Gastroesophageal sphincter (tissue), 4 donors: ENCODE results near the gene LGALSL. TPM values are rescaled to one million over a fixed set of nuclear protein-coding genes. Genes with fewer than 3 reads are reported as not detected.

Source experiments
- ATAC-seq: fragments of 150-250 bp; one replicate; pipeline ENCODE4 v1.9.1; 2016; ENCODE audit warnings: mild to moderate bottlenecking, moderate library complexity
- H3K27ac ChIP-seq, 4 donors: fragments of 200-600 bp; sonication (generic) in 3 of 4; 1 replicate in 3 of 4; 2 replicates in 1 of 4; pipeline ENCODE4 v1.5.1; 2016 to 2019
- H3K27me3 ChIP-seq: fragments of 200-600 bp; sonication (generic); one replicate; pipeline ENCODE4 v1.5.1; 2019
- H3K36me3 ChIP-seq, 2 donors: fragments of 200-600 bp; sonication (generic); one replicate each; pipeline ENCODE4 v1.5.1; 2019; ENCODE audit warnings: control low read depth in 1 of 2
- H3K4me1 ChIP-seq, 3 donors: fragments of 200-600 bp; sonication (generic); 1 replicate in 2 of 3; 2 replicates in 1 of 3; pipeline ENCODE4 v1.5.1; 2016 to 2019; ENCODE audit warnings: control low read depth in 2 of 3
- H3K4me3 ChIP-seq, 2 donors: fragments of 200-600 bp; sonication (generic); one replicate each; pipeline ENCODE4 v1.5.1; 2019; ENCODE audit warnings: mild to moderate bottlenecking in 1 of 2, moderate library complexity in 1 of 2
- H3K9me3 ChIP-seq, 3 donors: fragments of 200-600 bp; sonication (generic); one replicate each; pipeline ENCODE4 v1.5.1; 2017 to 2019; ENCODE audit warnings: control low read depth in 2 of 3
- EP300 ChIP-seq: sonication (generic); formaldehyde crosslinking; IDR thresholded peaks from one replicate; pipeline ENCODE4 v1.6.1; 2017; ENCODE audit warnings: antibody characterized with exemption, mild to moderate bottlenecking
- POLR2A ChIP-seq, 2 donors: fragments of 450-650 bp; IDR thresholded peaks; one replicate each; pipeline ENCODE4 v1.6.1; 2017; ENCODE audit warnings: antibody characterized with exemption in 2 of 2, mild to moderate bottlenecking in 2 of 2, moderate library complexity in 1 of 2
- POLR2AphosphoS5 ChIP-seq: sonication (generic); formaldehyde crosslinking; IDR thresholded peaks from one replicate; pipeline ENCODE4 v1.6.1; 2017; ENCODE audit warnings: antibody characterized with exemption
- WGBS, 2 donors: methylation state at CpG; one replicate each; pipeline ENCODE4 v1.1.5; 2018; ENCODE audit warnings: low coverage in 1 of 2; 5-methylcytosine and 5-hydroxymethylcytosine counted together
- total RNA-seq, 4 donors: library from RNA; depleted of rRNA; stranded (reverse); fragments of >200 nt; gene quantifications; one replicate each; pipeline ENCODE4 v1.1.0, GENCODE V29; 2016
- TF ChIP-seq, protein P1 (sequence below), 4 experiments: fragments of 200-600 bp in 2 of 4; fragments of 450-650 bp in 2 of 4; sonication (generic) in 1 of 4; IDR thresholded peaks; one replicate each; pipeline ENCODE4 v1.5.1; 2017 to 2019; ENCODE audit warnings: antibody characterized with exemption in 4 of 4, mild to moderate bottlenecking in 2 of 4, moderate library complexity in 2 of 4

The LGALSL gene
- total RNA-seq, 4 donors from 2014 or later: 8.3 to 18.1 (median 12.8) TPM

DNA sequence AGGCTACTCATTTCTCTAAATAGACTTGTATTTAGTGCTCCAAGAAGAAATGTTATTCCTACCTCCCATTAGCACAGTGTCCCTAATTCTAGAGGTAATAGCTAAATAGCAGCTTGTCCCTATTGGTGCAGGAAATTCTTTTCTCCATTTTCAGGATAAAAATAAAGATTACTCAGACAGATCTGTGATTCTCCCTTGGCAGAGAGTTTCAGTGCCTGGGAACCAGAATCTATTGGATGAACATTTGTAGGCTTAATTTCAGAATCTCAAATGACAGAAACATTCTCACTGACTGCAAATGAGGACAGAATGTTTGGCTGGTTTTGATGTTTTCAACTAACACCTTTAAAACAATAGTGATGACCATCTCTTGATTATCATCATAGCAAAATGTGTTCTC lies 33.3 kb upstream of the LGALSL start:
- peaks cover 0 to 15% (median 0%) of the 10 kb centered on the region in 3 donors for H3K4me1 ChIP-seq
- H3K27ac ChIP-seq: no peak overlapping the region
- H3K9me3 ChIP-seq: no peaks in the 10 kb centered on the region
- no peaks in the 10 kb centered on the region for H3K27me3 ChIP-seq
- ATAC-seq: no peak
- no peak overlapping the region for H3K4me3 ChIP-seq
- H3K36me3 ChIP-seq: no peaks in the 10 kb centered on the region
- TF ChIP-seq, protein P1, sequence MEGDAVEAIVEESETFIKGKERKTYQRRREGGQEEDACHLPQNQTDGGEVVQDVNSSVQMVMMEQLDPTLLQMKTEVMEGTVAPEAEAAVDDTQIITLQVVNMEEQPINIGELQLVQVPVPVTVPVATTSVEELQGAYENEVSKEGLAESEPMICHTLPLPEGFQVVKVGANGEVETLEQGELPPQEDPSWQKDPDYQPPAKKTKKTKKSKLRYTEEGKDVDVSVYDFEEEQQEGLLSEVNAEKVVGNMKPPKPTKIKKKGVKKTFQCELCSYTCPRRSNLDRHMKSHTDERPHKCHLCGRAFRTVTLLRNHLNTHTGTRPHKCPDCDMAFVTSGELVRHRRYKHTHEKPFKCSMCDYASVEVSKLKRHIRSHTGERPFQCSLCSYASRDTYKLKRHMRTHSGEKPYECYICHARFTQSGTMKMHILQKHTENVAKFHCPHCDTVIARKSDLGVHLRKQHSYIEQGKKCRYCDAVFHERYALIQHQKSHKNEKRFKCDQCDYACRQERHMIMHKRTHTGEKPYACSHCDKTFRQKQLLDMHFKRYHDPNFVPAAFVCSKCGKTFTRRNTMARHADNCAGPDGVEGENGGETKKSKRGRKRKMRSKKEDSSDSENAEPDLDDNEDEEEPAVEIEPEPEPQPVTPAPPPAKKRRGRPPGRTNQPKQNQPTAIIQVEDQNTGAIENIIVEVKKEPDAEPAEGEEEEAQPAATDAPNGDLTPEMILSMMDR (IDR thresholded peaks at IDR 0.05): no peak
- TF ChIP-seq POLR2AphosphoS5 (no peak), POLR2A (IDR thresholded peaks at IDR 0.05) (no peak), EP300 (no peak)

DNA sequence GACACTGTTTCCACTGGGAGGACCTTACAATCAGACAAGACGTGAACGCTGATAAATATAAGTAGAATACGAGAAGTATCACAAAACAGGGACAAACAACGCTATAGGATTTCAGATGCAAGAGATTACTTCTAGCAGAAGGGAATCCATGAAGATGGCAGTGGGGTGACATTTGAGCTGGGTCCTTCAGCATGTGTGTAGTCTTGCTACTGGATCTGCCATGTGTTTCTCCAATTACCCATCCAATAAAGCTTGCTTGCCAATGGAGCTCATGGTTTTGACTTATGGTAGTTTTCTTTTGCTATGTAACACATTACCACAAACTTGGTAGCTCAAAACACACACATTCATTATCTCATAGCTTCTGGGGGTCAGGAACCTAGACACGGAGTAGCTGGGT lies 32.8 kb upstream of the LGALSL start:
- ATAC-seq: no peak
- H3K9me3 ChIP-seq: no peaks in the 10 kb centered on the region
- TF ChIP-seq EP300 (no peak), POLR2AphosphoS5 (no peak), POLR2A (IDR thresholded peaks at IDR 0.05) (no peak)
- TF ChIP-seq, protein P1 (IDR thresholded peaks at IDR 0.05): no peak
- H3K36me3 ChIP-seq: no peaks in the 10 kb centered on the region
- no peaks in the 10 kb centered on the region for H3K27me3 ChIP-seq
- no peak overlapping the region for H3K4me3 ChIP-seq
- peaks cover 0 to 15% (median 0%) of the 10 kb centered on the region in 3 donors for H3K4me1 ChIP-seq
- no peak overlapping the region for H3K27ac ChIP-seq
- 94 to 97% methylated on average over 5 of the region's 5 CpGs for WGBS, 2 donors

DNA sequence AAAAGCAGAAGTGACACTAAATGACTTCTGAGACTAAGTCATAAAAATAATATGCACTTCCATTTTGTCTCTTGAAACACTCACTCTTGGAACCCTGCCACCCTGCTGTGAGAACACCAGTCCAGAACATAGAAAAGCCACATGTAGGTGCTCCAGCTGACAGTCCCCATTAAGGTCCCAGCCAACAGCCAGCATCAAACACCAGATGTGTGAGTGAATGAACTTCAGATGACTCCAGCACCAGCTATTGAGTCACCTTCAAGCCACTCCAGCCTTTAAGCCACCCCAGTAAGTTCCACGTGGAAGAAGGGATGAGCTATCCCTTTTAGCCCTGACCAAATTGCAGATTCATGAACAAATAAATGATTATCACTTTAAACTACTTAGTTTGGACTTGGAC lies 31.5 kb upstream of the LGALSL start:
- TF ChIP-seq, protein P1 (IDR thresholded peaks at IDR 0.05): no peak
- TF ChIP-seq EP300: no peak
- no peak for TF ChIP-seq POLR2A (IDR thresholded peaks at IDR 0.05)
- TF ChIP-seq POLR2AphosphoS5: no peak
- Histone ChIP-seq H3K9me3 (no peaks in the 10 kb centered on the region), H3K36me3 (no peaks in the 10 kb centered on the region), H3K4me3 (no peak overlapping the region), H3K27ac (no peak overlapping the region), H3K27me3 (no peaks in the 10 kb centered on the region), H3K4me1 (peaks cover 0 to 15% (median 0%) of the 10 kb centered on the region in 3 donors)
- no peak for ATAC-seq
- 80% methylated on average over 1 of the region's 1 CpG; no CpG with 5 or more reads in 1 of the 2 donors for WGBS, 2 donors

DNA sequence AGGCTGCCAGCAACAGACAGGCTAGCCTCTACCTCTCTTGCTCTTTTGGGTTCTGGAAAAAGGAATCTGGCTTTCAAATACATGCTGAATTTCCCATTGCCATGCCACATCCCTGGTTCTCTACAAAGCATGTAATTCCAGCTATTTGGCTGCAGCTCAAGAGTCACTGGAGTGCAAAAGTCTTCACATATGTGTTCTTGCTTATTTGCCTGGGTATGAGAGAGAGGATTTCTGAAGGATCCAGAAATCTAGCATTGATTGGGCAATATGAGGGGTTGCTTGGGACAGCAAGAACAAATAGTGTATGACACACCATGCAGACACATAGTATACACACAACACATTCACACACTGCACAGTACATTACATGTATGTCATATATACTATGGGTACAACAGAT lies 30.7 kb upstream of the LGALSL start:
- Histone ChIP-seq H3K27ac (no peak overlapping the region), H3K36me3 (no peaks in the 10 kb centered on the region), H3K4me3 (no peak overlapping the region), H3K27me3 (no peaks in the 10 kb centered on the region), H3K9me3 (no peaks in the 10 kb centered on the region), H3K4me1 (peaks cover 0 to 15% (median 0%) of the 10 kb centered on the region in 3 donors)
- no peak for TF ChIP-seq EP300
- ATAC-seq: no peak

DNA sequence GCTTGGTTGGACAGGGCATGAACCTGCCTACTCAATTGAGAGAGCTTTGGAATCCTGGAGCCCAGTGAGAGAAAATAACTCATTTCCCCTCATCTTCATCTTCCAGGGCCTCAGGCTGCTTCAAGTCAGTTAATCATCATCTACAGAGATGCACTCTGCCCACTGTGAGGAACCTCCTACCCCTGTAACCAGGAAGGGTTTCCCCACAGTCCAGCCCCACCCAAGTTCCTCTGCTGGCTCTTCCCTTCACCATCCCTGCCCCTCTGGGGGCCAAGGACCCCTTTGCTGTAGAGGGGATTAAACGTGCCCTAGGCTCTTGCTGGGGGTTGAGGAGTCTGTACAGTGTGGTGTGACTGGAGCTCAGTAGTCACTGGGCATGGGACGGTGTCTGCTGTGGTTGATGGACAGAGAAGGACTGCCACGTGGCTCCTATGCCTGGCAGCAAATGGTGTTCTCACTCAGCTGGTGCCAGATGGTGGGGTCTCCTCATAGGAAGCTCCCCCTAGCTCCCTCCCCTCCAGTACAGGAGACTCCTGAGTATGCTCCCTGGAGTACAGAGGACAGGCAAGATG lies 29.5 kb upstream of the LGALSL start:
- H3K27ac ChIP-seq: no peak overlapping the region
- WGBS, 2 donors: no CpG with 5 or more reads among the region's 3 CpGs
- no peaks in the 10 kb centered on the region for H3K27me3 ChIP-seq
- H3K4me1 ChIP-seq: peaks cover 0 to 15% (median 0%) of the 10 kb centered on the region in 3 donors
- H3K9me3 ChIP-seq: no peaks in the 10 kb centered on the region
- TF ChIP-seq, protein P1 (IDR thresholded peaks at IDR 0.05): no peak
- no peak overlapping the region for H3K4me3 ChIP-seq
- no peaks in the 10 kb centered on the region for H3K36me3 ChIP-seq
- ATAC-seq: no peak
